Measurements from ENCODE around the gene RTF1.

- TF ChIP-seq GATA2 (IDR thresholded peaks at IDR 0.05; ENCODE audit: low read depth, low read length) (no peak), GATA3 (IDR thresholded peaks at IDR 0.05; ENCODE audit: low read depth, low read length) (no peak)
Observed at GRCh38 chr15:41401904-41402267, 15.0 kb upstream of the RTF1 start.

Measured in SH-SY5Y (cell line).